NCI-H2171 (cell line): ENCODE measurements around the gene IQCH.

Source experiments
- DNase-seq: peaks from one replicate; lab custom pipeline; 2025; lab: John Stamatoyannopoulos, UW

Gene IQCH

DNA sequence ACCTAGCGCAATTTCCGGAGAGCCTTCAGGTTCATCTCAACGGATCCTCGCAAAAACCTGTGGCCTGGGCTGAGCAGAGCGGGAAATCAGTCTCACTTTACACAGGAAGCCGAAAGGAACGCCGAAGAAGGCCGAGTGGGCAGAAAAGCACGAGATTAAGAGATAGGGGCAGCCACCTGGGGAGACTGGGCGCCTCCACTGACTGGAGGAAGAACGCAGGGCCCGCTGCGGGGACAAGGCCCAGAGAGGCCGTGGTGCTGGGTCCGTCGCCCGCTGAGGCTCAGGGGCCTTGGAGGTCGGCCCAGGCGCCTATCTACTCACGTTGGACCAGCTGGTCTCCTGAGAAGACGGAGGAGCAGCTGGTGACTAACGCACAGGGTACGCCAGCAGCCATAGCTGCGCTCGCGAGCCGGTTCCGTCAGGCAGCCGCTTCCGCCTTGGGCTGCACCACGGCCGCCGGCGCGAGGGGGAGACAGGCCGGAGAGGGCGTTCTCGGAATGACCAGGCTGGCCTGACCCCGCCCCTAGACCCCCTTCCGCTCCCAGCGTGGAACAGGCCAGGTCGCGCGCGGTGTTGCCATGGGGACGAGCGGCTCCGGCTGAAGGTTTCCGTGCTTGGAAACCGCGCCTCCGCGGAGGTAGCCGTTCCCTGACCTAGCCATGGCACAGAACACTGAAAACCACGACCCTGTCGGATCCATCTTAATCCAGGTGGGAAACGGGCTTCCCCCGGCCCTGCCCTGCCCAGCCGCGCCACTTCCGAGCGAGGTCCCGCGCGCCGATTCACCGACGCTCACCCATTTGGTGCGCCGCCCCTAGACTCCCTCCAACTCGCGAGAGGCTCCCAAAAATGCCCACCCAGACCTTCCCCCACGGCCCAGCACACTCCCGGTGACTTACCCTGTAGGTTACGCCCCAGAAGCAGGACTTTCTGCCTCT lies at the start of gene IQCH, which contains the start of gene AAGAB:
Gene IQCH, plus strand, starts transcription at position 549 of the 938 bp plus-strand sequence. Its CDS starts 111 bp downstream, at position 660.
Gene AAGAB, minus strand, starts transcription at position 424 of the 938 bp plus-strand sequence. Its CDS starts 30 bp downstream, at position 394.
- peak; percentile 96 for DNase-seq

DNA sequence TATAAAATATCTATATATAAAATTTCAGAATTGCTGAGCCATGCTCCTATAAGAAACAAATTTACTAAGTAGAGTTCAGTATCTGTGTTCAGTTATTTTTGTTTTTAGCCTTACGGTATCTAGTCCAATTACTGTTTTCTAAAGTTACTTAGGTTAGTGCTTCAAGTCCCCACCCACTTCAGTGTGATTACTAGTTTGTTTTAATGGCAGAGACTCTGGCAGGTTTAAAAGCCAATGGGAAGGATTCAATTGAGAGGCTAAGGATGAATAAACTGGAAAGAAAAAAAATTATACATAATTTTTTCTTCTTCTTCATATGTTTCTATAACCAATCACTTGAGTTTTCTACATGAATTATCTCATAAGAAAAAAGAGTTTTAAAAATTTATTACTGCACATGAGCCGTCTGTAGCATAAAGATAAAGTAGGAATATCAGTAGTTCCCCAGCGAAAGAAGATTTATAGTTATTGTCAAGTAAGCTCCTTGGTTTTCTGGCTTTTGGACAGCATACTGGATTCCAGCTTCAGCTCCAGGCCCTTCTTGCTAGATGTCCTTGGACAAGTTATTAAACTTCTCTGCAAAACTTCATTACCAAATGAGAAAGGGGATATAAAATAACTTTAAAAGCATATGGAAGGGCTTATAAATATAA lies 46.9 kb upstream of the IQCH start:
- no peak for DNase-seq

DNA sequence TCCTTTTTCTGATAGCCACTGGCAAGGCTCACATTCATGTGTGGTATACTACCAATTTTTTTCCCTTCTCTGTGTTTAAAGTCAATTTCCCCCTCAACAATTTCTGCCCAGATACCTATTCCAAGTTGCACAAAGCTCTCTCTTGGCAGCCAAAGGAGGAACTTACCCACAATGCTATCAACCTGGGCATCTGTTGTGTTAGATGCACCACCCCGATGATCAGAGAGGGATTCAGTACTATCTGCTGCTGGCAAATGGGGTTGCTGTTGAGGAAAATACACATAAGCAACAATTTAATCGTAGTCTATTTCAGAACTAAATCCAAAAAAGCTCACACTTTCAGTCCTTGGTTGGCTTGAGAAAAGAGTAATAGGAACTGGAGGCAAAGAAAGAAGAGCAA lies 46.2 kb upstream of the IQCH start:
- no peak for DNase-seq

DNA sequence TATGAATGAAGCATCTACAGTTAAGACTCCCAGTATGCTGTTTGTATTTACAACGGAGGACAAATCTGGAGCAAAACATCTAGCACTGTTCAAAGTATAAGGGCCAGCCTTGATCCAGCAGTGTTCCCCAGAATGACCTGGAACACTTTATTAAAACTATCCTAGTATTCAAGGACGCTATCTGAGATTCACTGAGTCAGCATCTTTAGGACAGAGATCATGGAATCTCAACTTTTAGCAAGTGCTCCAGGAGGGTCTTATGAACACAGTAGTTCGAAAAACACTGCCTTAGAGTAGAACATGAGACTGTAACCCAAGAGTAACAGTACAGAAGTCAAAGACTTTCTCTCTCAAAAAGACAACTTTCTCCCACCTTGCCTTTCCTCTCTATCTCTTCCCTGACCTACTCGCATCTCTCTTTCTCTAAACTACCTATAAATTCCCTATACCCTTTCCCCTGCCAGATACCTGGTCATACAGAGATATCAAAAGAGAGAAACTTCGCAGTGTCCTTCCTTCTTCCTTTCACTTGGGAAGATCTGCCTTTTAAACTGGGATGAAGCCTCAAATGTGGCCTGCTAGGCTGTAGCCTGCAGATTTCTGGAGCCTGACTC lies 43.9 kb upstream of the IQCH start:
- no peak for DNase-seq

DNA sequence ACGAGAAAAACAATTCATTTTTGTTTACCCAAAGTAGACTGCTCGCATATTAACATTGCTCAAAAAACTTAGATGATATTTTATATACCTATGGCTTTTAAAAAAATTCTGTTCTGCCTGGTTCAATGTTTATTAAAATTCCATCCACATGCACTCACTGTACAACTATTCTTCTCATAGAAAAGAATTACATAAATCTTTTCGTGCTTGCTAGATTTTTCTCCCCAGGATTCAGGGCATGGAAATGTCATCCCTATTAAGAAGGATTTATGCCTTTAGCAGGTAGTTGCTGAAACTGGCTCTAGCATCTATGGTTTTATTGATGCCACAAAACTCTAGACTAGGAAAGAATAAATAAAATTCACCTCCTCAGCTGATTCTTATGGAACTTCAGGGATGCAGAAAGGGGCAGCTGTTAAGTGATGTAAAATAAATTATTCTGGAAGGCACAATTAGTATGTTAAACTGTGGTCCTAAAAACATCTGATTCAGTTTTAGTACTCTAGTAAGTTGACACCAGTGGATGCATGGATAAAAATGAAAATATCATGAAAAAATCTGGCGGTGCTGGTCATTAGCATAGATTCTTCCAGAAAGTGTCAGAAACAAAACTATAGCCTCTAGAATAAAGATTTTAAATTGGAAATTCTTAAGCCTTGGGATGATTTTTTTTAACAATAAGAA lies 41.8 kb upstream of the IQCH start:
- no peak for DNase-seq

DNA sequence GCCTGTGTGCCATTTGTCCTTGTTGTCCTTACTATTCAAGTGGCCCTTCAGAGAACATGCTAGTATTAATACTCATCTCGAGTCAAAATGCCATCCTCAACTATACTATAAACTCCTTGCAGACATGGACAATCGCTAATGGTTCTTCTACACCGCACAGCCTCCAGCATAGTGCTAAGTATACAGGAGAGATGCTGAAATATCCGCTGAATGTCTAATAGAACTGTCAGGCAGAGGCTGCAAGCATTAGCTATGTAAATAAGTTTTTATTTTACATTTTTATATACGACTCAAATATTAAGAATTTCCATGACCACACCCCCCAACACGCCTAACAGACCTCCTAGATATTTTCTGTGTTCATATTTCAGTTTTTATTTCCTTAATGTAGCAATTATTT lies 39.5 kb upstream of the IQCH start:
- DNase-seq, result no peak

DNA sequence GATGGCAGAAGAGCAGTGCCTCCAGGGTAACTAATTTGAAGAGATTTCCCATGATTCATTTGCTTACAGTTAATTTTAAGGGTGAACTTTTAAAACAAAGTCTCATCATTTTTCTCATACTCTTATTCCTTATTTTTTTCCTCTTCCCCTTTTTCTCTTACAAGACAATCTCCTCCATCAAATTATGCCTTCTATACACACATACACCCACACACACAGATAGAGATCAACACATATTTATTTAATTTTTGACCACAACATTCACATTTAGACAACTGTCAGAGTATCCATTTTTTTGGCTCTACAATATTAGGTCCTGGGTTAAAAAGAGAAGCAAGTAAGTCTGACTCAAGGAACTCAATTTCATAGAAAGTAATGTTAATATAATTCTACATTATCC lies 37.7 kb upstream of the IQCH start:
- DNase-seq, result no peak

DNA sequence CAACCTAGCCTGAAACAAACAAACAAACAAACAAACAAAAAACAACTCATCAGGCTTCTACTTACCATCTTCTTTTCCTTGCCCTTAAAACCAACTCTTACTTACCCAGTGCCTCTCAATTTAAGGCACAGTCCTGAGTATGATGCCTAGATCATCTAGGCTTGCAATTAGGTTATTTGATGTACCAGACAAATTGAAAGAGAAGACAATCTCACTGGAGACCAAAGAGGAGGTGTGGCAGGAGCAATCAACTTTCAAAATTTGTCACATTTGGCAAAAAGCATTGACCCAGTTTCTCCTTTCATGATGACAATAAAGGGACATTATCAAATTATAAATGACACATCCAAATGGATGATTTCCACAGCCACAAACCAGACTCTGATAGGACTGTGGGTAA lies 36.2 kb upstream of the IQCH start:
- no peak for DNase-seq

DNA sequence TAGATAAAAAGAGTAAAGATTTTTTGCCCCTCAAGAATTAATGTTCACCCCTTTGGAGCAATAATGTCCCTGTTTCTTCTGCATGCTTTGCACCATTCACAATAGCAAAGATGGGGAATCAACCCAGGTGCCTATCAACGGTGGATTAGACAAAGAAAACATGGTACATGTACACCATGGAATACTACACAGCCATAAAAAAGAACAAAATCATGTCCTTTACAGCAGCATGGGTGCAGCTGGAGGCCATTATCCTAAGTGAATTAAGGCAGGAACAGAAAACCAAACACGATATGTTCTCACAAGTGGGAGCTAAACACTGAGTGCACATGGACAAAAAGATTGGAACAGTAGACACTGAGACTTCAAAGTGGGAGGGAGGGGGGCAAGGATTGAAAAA lies 35.3 kb upstream of the IQCH start:
- DNase-seq, result no peak

DNA sequence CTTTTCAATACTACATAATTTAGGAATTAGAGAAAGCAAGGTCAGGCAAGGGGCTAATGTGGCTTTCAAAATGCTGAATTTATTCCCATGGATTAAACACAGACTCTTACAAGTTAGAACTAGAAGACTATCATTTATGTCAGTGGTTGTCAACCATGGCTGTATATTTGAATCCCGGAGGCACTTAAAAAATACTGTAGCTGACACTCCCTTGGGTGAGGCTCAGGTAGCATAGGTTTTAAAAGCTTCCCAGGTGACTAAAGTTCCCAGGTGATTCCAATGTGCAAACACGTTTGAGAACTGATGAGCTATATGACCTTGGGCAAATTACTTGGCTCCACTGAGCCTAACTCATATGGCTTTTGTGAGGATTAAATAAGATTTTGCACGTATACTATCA lies 29.7 kb upstream of the IQCH start:
- no peak for DNase-seq

DNA sequence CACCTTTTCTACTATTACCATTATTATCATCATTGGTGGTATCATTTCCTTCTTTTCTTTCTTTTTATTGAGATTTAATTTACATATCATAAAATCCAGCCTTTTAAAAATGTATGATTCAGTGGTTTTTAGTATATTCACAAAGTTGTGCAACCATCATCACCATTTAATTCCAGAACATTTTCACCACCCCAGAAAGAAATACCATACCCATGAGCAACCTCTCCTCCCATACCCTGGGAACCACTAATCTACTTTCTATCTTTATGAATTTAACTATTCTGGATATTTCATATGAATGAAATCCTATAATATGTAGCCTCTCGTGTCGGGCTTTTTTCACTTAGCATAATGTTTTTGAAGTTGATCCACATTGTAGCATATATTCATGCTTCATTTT lies 29.2 kb upstream of the IQCH start:
- DNase-seq, result no peak

DNA sequence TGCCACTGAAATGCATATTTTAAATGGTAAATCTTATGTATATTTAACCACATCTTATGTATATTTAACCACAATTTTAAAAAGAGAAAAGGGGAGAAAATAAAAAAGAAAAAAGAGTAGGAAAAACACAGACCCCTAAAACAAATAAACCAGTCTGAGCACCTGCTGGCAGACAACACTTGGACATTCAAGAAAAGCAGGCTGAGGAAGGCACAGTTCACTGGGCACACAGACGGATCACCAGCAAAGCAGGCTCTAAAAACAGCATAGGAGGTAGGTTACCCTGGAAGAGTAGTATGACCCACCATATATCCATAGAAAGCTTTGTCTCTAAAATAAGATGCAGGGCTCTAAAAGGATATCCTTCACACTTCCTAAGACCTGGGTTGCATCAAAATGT lies 27.2 kb upstream of the IQCH start:
- no peak for DNase-seq

DNA sequence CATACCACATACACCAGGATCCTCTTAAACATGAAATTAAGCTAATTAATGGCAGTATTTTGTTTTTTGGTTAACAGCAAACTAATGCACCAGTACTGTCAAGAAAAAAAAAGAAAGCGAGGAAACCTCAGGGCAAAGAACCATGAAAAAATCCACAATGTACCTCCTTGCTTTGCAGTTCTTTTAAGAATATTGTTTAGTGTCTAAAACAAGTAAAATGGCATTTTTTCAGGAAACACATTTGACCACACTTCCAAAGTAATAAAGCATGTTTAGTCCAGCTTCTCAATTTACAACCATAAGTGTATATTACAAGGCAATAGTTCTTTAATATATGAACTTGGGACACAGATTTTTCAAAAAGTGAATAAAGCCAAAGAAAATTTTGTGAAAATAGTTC lies 26.7 kb upstream of the IQCH start:
- DNase-seq, result no peak

DNA sequence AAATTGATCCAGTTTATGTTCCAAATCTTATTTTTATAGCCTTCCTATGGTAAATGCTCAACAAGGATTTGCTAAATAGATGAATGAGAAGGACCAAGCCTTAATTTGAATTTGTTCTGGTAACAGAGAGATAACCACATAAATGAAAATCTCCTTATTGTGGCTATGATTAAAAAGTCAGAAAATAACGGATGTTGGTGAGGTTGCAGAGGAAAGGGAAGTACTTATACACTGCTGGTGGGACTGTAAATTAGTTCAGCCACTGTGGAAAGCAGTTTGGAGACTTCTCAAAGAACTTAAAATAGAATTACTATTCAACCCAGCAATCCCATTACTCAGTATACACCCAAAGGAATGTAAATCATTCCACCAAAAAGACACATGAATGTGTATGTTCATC lies 26.3 kb upstream of the IQCH start:
- DNase-seq, result no peak

DNA sequence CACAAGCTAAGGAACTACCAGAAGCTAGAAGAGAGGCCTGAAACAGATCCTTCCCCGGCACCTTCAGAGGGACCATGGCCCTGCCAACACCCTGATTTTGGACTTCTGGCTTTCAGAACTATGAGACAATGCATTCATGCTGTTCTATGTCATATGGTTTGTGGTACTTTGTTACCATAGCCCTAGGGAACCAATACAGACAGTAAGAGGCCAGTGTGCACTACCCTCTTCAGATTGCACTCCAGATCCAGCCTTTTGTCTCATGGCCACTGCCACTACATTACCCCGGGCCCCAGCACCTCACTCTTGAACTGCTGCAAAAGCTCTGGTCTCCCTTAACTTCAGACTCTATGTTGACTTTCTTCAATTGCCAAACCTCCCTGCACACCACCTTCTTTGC lies 24.1 kb upstream of the IQCH start:
- DNase-seq, result no peak

DNA sequence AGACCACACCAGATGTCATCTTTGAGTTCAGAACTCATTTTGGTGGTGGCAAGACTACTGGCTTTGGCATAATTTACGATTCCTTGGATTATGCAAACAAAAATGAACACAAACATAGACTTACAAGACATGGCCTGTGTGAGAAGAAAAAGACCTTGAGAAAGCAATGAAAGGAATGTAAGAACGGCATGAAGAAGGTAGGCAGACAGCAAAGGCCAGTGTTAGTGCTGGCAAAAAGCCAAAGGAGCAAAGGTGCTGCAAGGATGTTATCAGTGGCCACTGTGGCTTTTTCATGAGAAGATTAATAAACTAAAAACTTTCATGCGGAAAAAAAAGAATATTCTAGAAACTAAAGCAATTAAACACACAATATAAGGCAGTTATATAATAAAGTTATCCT lies 22.0 kb upstream of the IQCH start:
- DNase-seq, result no peak

DNA sequence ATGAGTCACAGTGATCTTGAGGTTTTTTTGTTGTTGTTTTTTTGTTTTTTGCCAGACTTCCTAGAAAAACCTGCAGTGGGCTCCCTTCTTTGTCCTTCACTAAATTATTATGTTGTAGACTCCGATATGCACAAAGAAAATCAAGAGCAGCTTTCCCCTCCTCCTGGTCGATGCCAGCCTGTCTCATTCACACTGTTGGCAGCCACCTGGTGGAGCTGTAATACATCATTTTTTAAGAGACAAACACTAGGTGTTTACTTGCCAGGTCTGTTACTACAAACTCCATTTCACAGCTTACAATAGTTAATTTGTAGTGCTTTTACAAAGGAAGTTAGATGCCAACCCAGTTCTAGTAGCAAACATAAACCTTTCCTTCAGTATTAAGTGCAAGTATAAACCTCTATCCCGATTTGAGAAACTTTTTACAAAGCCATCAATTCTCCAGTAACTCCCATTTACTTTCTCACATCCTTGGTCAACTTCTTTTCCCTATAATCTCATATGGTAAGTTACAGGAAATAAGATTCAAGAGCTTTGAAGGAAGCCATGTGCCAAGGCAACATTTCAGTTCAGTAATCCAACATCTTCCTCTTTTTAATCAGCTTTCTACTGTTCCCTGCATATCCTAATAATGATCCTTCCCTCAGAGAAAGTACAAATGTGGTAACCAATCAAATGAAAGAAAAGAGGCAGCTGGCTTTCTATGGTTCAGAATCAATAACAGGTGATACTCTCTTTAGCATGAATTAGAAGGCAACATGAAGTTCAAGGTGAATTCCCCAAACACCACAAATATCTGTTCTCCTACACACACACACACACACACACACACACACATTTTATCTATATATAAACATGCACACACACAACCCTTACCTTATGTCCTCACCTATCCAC lies 14.1 kb upstream of the IQCH start:
- DNase-seq, result peak; percentile 4

DNA sequence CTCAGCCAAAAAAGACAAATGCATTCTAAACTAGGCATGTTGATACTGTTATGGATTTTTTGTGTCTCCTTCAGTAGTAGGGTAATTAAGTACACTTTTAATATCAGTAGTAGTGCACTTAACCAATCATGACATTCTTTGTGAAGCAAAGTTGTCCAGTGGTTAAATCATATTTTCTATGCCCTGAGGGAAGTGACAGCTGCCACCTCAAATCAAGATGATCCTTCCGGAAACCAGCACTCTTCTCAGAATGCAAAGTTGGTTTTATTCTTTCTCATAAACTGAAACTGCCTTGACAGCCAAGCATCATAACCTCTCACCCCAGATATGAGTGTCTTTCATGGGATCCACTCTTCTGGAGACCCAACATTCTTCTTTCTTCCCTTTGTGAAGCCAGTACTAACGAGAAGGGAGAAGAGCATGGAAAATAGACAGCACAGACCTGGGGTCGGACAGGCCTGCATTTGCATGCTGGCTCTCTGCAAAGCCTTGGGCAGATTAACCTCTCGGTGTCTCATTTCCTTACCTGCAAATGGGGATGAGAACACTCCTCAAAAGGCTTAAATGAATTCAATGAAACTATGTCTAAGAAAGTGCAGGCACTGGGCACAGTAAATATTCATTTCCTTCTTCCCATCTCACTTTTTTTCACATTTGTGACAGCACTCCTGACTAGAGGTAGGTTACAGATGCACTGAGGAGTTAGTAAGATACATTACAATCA lies 13.3 kb upstream of the IQCH start:
- no peak for DNase-seq

DNA sequence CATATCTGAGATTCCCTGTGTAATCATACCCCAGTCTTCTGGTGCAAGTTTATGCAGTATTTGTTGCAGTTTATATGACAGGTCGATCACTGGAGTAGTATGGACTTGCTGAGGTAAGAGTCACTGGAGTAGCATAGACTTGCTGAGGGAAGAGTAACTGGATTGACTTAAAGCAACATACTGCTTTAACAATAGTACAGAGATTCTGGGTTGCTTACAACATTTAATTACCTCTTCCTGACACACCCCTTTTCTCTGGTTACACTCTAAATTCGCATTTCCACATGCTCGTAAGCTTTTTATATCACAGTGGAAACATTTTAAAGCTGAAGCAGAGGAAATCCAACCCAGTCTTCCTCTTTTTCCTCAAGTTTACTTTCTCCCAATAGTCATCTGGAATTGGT lies 11.9 kb upstream of the IQCH start:
- DNase-seq, result no peak

DNA sequence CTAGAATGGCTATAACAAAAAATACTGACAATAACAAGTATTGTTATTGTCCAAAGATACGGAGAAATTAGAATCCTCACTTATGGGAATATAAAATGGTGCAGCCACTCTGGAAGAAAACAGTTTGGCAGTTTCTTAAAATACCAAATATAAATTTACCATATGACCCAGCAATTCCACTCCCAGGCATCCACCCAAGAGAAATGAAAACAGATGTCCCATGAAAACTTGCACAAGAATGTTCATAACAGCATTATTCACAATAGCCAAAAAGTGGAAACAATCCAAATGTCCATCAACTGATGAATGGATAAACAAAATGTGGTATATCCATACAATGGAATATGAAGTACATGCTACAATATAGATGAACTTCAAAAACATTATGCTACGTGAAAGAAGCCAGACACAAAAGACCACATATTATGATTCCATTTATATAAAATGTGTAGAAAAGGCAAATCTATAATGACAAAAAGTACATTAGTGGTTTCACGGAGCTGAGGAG lies 9.6 kb upstream of the IQCH start:
- DNase-seq, result no peak
